Measurements from ENCODE around the gene SLC35D1.

Gene SLC35D1

DNA sequence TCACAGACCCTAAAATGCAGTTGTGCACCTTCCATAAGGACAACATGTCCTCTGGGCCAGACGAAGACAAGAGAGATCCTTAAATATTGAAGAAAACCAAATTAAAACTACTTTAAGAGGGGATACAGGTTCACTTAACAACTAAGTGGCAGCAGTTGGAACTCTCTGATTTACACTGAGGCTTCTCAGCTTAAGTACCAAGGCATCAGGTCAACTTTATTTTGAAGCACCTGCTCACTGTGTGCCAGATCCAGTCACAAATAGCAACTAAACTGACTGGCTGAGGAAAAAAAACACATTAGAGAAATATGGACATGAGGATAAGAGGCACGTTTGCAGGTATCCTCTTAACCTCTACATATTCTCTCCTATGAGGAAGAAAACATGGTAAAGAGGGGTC, 33.2 kb downstream of the SLC35D1 start:
- Histone ChIP-seq H3K27me3 (ENCODE audit: low read depth, low read length) (no peaks in the 10 kb centered on the region), H3K36me3 (replicated peaks; ENCODE audit: low read depth, low read length) (no peaks in the 10 kb centered on the region), H3K9ac (ENCODE audit: low read length) (no peak overlapping the region)

GRCh38 chr1:67020304-67020703, 33.6 kb downstream of the SLC35D1 start:
- Histone ChIP-seq H3K4me1 (ENCODE audit: low read length) (no peaks in the 10 kb centered on the region), H3K9ac (ENCODE audit: low read length) (no peak overlapping the region), H4K20me1 (ENCODE audit: insufficient read depth, low read length) (no peaks in the 10 kb centered on the region), H3K9me3 (ENCODE audit: insufficient read depth, low read length) (no peaks in the 10 kb centered on the region), H3K79me2 (ENCODE audit: low read length) (no peaks in the 10 kb centered on the region), H3K27me3 (ENCODE audit: low read depth, low read length) (no peaks in the 10 kb centered on the region), H3K36me3 (replicated peaks; ENCODE audit: low read depth, low read length) (no peaks in the 10 kb centered on the region), H2AFZ (ENCODE audit: low read depth, low read length) (no peak overlapping the region), H3K4me3 (ENCODE audit: low read length) (no peak overlapping the region), H3K27ac (ENCODE audit: low read length) (no peak overlapping the region), H3K4me2 (ENCODE audit: low read length) (no peak overlapping the region)
- TF ChIP-seq, protein P1, sequence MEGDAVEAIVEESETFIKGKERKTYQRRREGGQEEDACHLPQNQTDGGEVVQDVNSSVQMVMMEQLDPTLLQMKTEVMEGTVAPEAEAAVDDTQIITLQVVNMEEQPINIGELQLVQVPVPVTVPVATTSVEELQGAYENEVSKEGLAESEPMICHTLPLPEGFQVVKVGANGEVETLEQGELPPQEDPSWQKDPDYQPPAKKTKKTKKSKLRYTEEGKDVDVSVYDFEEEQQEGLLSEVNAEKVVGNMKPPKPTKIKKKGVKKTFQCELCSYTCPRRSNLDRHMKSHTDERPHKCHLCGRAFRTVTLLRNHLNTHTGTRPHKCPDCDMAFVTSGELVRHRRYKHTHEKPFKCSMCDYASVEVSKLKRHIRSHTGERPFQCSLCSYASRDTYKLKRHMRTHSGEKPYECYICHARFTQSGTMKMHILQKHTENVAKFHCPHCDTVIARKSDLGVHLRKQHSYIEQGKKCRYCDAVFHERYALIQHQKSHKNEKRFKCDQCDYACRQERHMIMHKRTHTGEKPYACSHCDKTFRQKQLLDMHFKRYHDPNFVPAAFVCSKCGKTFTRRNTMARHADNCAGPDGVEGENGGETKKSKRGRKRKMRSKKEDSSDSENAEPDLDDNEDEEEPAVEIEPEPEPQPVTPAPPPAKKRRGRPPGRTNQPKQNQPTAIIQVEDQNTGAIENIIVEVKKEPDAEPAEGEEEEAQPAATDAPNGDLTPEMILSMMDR (IDR thresholded peaks at IDR 0.05; ENCODE audit: low read depth, low read length): no peak
- no peak for TF ChIP-seq EZH2phosphoT487 (IDR thresholded peaks at IDR 0.05; ENCODE audit: low read depth)

More for the DNA sequence above, 33.2 kb downstream of the SLC35D1 start:
- no peaks in the 10 kb centered on the region for H4K20me1 ChIP-seq (ENCODE audit: insufficient read depth, low read length)
- H3K4me1 ChIP-seq (ENCODE audit: low read length): no peaks in the 10 kb centered on the region
- no peaks in the 10 kb centered on the region for H3K9me3 ChIP-seq (ENCODE audit: insufficient read depth, low read length)
- H3K79me2 ChIP-seq (ENCODE audit: low read length): no peaks in the 10 kb centered on the region
- H2AFZ ChIP-seq (ENCODE audit: low read depth, low read length): no peak overlapping the region
- TF ChIP-seq EZH2phosphoT487 (IDR thresholded peaks at IDR 0.05; ENCODE audit: low read depth): no peak
- TF ChIP-seq, protein P1 (IDR thresholded peaks at IDR 0.05; ENCODE audit: low read depth, low read length): no peak
- no peak overlapping the region for H3K4me3 ChIP-seq (ENCODE audit: low read length)
- H3K27ac ChIP-seq (ENCODE audit: low read length): no peak overlapping the region
- H3K4me2 ChIP-seq (ENCODE audit: low read length): no peak overlapping the region

- no peaks in the 10 kb centered on the region for H3K4me1 ChIP-seq (ENCODE audit: low read length)
- no peaks in the 10 kb centered on the region for H4K20me1 ChIP-seq (ENCODE audit: insufficient read depth, low read length)
- no peak overlapping the region for H3K4me3 ChIP-seq (ENCODE audit: low read length)
- no peak overlapping the region for H3K9ac ChIP-seq (ENCODE audit: low read length)
- no peaks in the 10 kb centered on the region for H3K27me3 ChIP-seq (ENCODE audit: low read depth, low read length)
- H3K9me3 ChIP-seq (ENCODE audit: insufficient read depth, low read length): no peaks in the 10 kb centered on the region
- no peak overlapping the region for H3K4me2 ChIP-seq (ENCODE audit: low read length)
- H3K27ac ChIP-seq (ENCODE audit: low read length): no peak overlapping the region
- no peaks in the 10 kb centered on the region for H3K36me3 ChIP-seq (replicated peaks; ENCODE audit: low read depth, low read length)
- no peak overlapping the region for H2AFZ ChIP-seq (ENCODE audit: low read depth, low read length)
- no peaks in the 10 kb centered on the region for H3K79me2 ChIP-seq (ENCODE audit: low read length)
- TF ChIP-seq, protein P1 (IDR thresholded peaks at IDR 0.05; ENCODE audit: low read depth, low read length): no peak
These were observed 34.3 kb downstream of the SLC35D1 start for GRCh38 chr1:67019600-67020136.

GRCh38 chr1:67019121-67019520, 34.8 kb downstream of the SLC35D1 start:
- H3K9ac ChIP-seq (ENCODE audit: low read length): no peak overlapping the region
- no peak overlapping the region for H3K4me2 ChIP-seq (ENCODE audit: low read length)
- H3K4me1 ChIP-seq (ENCODE audit: low read length): no peaks in the 10 kb centered on the region
- H3K36me3 ChIP-seq (replicated peaks; ENCODE audit: low read depth, low read length): no peaks in the 10 kb centered on the region
- no peak overlapping the region for H2AFZ ChIP-seq (ENCODE audit: low read depth, low read length)
- no peak overlapping the region for H3K27ac ChIP-seq (ENCODE audit: low read length)
- no peaks in the 10 kb centered on the region for H3K79me2 ChIP-seq (ENCODE audit: low read length)
- no peaks in the 10 kb centered on the region for H3K9me3 ChIP-seq (ENCODE audit: insufficient read depth, low read length)
- no peaks in the 10 kb centered on the region for H4K20me1 ChIP-seq (ENCODE audit: insufficient read depth, low read length)
- H3K27me3 ChIP-seq (ENCODE audit: low read depth, low read length): no peaks in the 10 kb centered on the region
- no peak overlapping the region for H3K4me3 ChIP-seq (ENCODE audit: low read length)
- TF ChIP-seq EZH2phosphoT487 (IDR thresholded peaks at IDR 0.05; ENCODE audit: low read depth): no peak
- TF ChIP-seq, protein P1 (IDR thresholded peaks at IDR 0.05; ENCODE audit: low read depth, low read length): no peak

Data from OCI-LY3 (cell line).